Spleen (tissue), 11 donors: ENCODE data around the gene LPO. TPM values are rescaled to one million over a fixed set of nuclear protein-coding genes. Genes with fewer than 3 reads are reported as not detected.

Experiments used
- DNase-seq: peaks from one replicate; pipeline ENCODE4 v3.0.0-alpha.2; 2020
- H3K27ac ChIP-seq, 8 donors: fragments of 200-600 bp; sonication (generic) in 7 of 8; 1 replicate in 4 of 8; 2 replicates in 4 of 8; pipeline versions ENCODE4 v1.5.0 to v1.8.0; 2016 to 2021; ENCODE audit warnings: inconsistent platforms in 4 of 8, mild to moderate bottlenecking in 4 of 8, moderate library complexity in 1 of 8
- H3K27me3 ChIP-seq, 7 donors: fragments of 200-600 bp; sonication (generic) in 6 of 7; replicated peaks in 1 of 7; 1 replicate in 4 of 7; 2 replicates in 3 of 7; pipeline versions ENCODE4 v1.5.0 to v1.8.0; 2016 to 2021; ENCODE audit warnings: inconsistent platforms in 3 of 7, mild to moderate bottlenecking in 1 of 7
- H3K36me3 ChIP-seq, 6 donors: fragments of 200-600 bp; sonication (generic) in 5 of 6; 1 replicate in 4 of 6; 2 replicates in 2 of 6; pipeline versions ENCODE4 v1.5.0 to v1.8.0; 2016 to 2021; ENCODE audit warnings: inconsistent platforms in 2 of 6
- H3K4me1 ChIP-seq, 6 donors: fragments of 200-600 bp; sonication (generic) in 5 of 6; 1 replicate in 3 of 6; 2 replicates in 3 of 6; pipeline versions ENCODE4 v1.5.0 to v1.8.0; 2016 to 2021; ENCODE audit warnings: inconsistent platforms in 3 of 6
- H3K4me3 ChIP-seq, 8 donors: fragments of 200-600 bp; sonication (generic) in 7 of 8; 1 replicate in 4 of 8; 2 replicates in 4 of 8; pipeline versions ENCODE4 v1.5.0 to v1.8.0; 2016 to 2021; ENCODE audit warnings: inconsistent platforms in 4 of 8, mild to moderate bottlenecking in 4 of 8, moderate library complexity in 2 of 8
- H3K9me3 ChIP-seq, 8 donors: fragments of 200-600 bp; sonication (generic) in 7 of 8; 1 replicate in 4 of 8; 2 replicates in 4 of 8; pipeline versions ENCODE4 v1.5.0 to v1.8.0; 2016 to 2021; ENCODE audit warnings: inconsistent platforms in 4 of 8
- POLR2A ChIP-seq, 3 donors: fragments of 450-650 bp; IDR thresholded peaks; one replicate each; pipeline ENCODE4 v1.5.1; 2017; ENCODE audit warnings: antibody characterized with exemption in 3 of 3, mild to moderate bottlenecking in 1 of 3
- POLR2AphosphoS5 ChIP-seq, 3 donors: sonication (generic); formaldehyde crosslinking; IDR thresholded peaks; one replicate each; pipeline ENCODE4 v1.5.1; 2017; ENCODE audit warnings: antibody characterized with exemption in 3 of 3
- WGBS, 5 donors: extraction: QIAGEN DNeasy Blood & Tissue Kit in 3 of 5; methylation state at CpG; one replicate each; pipeline versions ENCODE4 v1.1.5 to v1.1.7; 2013 to 2018; 5-methylcytosine and 5-hydroxymethylcytosine counted together
- intact Hi-C: fragments of 100-400 bp; cut with DNase I; formaldehyde crosslinking; loops from one replicate; pipeline ENCODE4 v1.15.0; 2023; ENCODE audit warnings: low total_unique reads
- polyA plus RNA-seq, 3 donors: library from polyadenylated mRNA; stranded (reverse); fragments of 200-250 nt; gene quantifications; one replicate each; pipeline ENCODE4 v1.2.1, GENCODE V29; 2013
- total RNA-seq, 7 donors: library from RNA; depleted of rRNA in 3 of 7; stranded (reverse); fragments of >200 nt in 3 of 7; fragmentation: NEBNext Ultra II Directional in 4 of 7; extraction: Animal tissue kit (Norgen Biotek cat#: 25700) in 4 of 7; gene quantifications; one replicate each; pipeline versions ENCODE4 v1.1.0 to v1.2.1, GENCODE V29; 2016 to 2021
- TF ChIP-seq, protein P1 (sequence below), 11 experiments: fragments of 200-600 bp in 7 of 11; fragments of 450-650 bp in 4 of 11; sonication (generic) in 4 of 11; IDR thresholded peaks in 8 of 11; conservative IDR thresholded peaks in 3 of 11; 1 replicate in 7 of 11; 2 replicates in 4 of 11; pipeline versions ENCODE4 v1.4.0 to v1.8.0; 2016 to 2021; ENCODE audit warnings: antibody characterized with exemption in 11 of 11, inconsistent platforms in 4 of 11, mild to moderate bottlenecking in 1 of 11
- donor health status: healthy with polysubstance abuse.
- donor health status: DM: no; HTN: no; CAD: no; lungs with moderate emphysema.
- donor health status: DM: no; HTN: no; CAD: no.
- donor health status: Bipolar disorder and iron deficiency.
- donor health status: healthy.
- donor health status: DM: no; HTN: no; CAD: no.
- donor health status: DM: yes; HTN: yes; CAD: no.

LPO gene
- total and polyA plus RNA-seq, 10 donors, result 0.02 to 0.10 (median 0.06) TPM; not detected in 7

DNA sequence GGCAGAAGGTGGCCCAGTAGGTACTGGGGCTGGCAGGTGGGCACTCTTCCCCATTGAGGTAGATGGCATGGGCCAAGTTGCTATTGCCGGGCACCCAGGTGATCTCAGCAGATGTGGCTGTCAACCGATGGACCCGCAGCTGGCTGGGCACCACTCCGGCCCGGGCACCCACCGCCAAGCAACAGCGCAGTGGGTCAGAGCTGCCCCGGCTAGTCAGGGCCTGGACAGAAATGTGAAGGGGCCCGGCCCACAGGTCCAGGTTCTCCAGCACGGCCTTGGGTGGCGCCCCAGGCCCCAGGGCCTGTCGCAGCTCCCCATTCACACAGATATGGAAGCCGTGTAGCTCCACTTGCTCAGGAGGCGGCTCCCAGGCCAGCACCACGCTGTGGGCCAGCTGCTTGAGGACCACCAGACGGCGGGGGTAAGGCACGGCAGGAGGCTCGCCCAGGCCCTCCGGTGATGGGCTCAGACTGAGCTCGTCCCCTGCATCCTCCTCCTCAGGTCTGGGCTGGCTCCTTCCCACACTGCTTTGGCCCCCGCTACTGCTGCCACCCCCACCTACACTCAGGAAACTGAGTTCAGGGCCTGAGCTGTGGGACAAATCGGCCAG lies 73.7 kb downstream of the LPO start:
- Histone ChIP-seq H3K9me3 (no peaks in the 10 kb centered on the region), H3K36me3 (peaks cover 0 to 46% (median 0%) of the 10 kb centered on the region in 6 donors), H3K4me3 (no peak overlapping the region), H3K27ac (no peak overlapping the region), H3K27me3 (no peaks in the 10 kb centered on the region), H3K4me1 (peaks cover 0 to 17% (median under 1%) of the 10 kb centered on the region in 6 donors)
- TF ChIP-seq POLR2AphosphoS5 (IDR thresholded peaks at IDR 0.05), result no peak
- TF ChIP-seq, protein P1, sequence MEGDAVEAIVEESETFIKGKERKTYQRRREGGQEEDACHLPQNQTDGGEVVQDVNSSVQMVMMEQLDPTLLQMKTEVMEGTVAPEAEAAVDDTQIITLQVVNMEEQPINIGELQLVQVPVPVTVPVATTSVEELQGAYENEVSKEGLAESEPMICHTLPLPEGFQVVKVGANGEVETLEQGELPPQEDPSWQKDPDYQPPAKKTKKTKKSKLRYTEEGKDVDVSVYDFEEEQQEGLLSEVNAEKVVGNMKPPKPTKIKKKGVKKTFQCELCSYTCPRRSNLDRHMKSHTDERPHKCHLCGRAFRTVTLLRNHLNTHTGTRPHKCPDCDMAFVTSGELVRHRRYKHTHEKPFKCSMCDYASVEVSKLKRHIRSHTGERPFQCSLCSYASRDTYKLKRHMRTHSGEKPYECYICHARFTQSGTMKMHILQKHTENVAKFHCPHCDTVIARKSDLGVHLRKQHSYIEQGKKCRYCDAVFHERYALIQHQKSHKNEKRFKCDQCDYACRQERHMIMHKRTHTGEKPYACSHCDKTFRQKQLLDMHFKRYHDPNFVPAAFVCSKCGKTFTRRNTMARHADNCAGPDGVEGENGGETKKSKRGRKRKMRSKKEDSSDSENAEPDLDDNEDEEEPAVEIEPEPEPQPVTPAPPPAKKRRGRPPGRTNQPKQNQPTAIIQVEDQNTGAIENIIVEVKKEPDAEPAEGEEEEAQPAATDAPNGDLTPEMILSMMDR (IDR thresholded peaks at IDR 0.05 in 8 of 11, conservative IDR thresholded peaks at IDR 0.05 in 3 of 11), result no peak
- TF ChIP-seq POLR2A (IDR thresholded peaks at IDR 0.05), result no peak
- intact Hi-C loops, result loop anchor here (10.0 kb wide), 1 partner anchor 103 kb away; the partner anchor contains the start of gene RNF43
- WGBS, 5 donors, result 76 to 95% (median 91%) methylated on average over 8 to 23 of the region's 23 CpGs
- no peak for DNase-seq

DNA sequence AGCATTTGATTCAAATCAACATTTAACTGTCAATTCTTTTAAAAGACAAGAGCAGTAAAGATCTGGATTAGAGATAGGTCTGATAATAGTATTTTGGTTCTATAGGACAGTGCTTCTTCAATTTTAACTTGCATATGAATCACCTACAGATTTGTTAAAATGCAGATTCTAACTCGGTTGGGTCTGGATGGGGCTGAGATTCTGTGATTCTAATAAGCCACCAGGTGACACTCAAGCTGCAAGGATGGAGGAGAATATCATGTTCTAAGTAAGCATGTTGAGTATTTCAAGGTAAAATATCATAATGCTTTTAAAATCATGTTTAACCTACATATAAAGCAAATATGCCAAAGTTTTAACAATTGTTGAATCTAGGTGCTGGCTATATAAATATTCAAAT lies 74.4 kb downstream of the LPO start:
- DNase-seq, result no peak
- Histone ChIP-seq H3K36me3 (peaks cover 0 to 39% (median 0%) of the 10 kb centered on the region in 6 donors), H3K27me3 (no peaks in the 10 kb centered on the region), H3K4me3 (no peak overlapping the region), H3K27ac (no peak overlapping the region), H3K9me3 (no peaks in the 10 kb centered on the region), H3K4me1 (peaks cover 0 to 25% (median 7%) of the 10 kb centered on the region in 6 donors)
- WGBS, 5 donors, result 41 to 89% (median 71%) methylated on average over 1 of the region's 1 CpG
- intact Hi-C loops, result loop anchor here (10.0 kb wide), 1 partner anchor 102 kb away; the partner anchor contains the start of gene RNF43
- no peak for TF ChIP-seq POLR2AphosphoS5 (IDR thresholded peaks at IDR 0.05)
- TF ChIP-seq, protein P1 (IDR thresholded peaks at IDR 0.05 in 8 of 11, conservative IDR thresholded peaks at IDR 0.05 in 3 of 11), result no peak
- TF ChIP-seq POLR2A (IDR thresholded peaks at IDR 0.05), result no peak

DNA sequence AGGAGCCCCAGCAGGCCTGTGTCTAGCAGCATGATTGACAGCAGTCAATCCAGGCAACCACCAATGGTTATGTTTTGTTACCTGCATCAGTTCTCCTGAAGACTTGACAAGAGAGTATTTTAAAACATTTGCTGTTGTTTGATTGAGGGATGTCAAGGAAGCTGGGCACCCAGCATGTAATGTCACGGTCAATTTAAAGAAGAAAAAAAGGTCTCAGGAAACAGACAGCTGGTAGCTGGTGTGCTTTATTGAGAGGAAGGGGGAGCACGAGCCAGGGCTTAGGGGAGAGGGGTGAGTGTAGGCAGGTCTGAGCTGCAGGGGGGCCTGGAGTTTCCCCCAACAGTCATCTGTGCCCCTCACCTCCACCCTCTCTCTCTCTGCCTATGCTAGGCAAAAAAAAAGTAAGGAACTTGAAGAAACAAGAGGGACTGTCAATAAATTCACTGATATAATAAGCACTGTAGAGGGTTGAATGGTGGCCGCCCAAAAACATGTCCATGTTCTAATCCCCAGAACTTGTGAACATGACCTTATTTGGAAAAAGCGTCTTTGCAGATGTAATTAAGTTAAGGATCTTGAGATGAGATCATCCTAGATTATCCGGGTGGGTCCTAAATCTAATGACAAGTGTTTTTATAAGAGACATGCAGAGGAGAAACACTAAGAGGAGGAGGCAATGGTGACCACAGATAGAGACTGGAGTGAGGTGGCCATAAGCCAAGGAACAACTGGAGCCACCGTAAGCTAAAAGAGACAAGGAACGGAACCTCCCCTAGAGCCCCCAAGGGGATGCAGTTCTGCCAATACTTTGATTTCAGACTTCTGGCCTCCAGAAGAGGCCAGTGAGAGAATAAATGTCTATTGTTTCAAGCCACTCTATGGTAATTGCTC lies 75.7 kb downstream of the LPO start:
- 76 to 80% (median 79%) methylated on average over 7 of the region's 7 CpGs for WGBS, 5 donors
- peaks cover 0 to 29% (median 0%) of the 10 kb centered on the region in 6 donors for H3K36me3 ChIP-seq
- intact Hi-C loops, result loop anchor here (10.0 kb wide), 1 partner anchor 101 kb away; the partner anchor contains the start of gene RNF43
- peaks cover 0 to 19% (median 10%) of the 10 kb centered on the region in 6 donors for H3K4me1 ChIP-seq
- no peaks in the 10 kb centered on the region for H3K9me3 ChIP-seq
- no peak for DNase-seq
- H3K27ac ChIP-seq, result no peak overlapping the region
- no peak overlapping the region for H3K4me3 ChIP-seq
- no peak for TF ChIP-seq POLR2A (IDR thresholded peaks at IDR 0.05)
- no peak for TF ChIP-seq POLR2AphosphoS5 (IDR thresholded peaks at IDR 0.05)
- TF ChIP-seq, protein P1 (IDR thresholded peaks at IDR 0.05 in 8 of 11, conservative IDR thresholded peaks at IDR 0.05 in 3 of 11), result no peak
- H3K27me3 ChIP-seq, result no peaks in the 10 kb centered on the region

DNA sequence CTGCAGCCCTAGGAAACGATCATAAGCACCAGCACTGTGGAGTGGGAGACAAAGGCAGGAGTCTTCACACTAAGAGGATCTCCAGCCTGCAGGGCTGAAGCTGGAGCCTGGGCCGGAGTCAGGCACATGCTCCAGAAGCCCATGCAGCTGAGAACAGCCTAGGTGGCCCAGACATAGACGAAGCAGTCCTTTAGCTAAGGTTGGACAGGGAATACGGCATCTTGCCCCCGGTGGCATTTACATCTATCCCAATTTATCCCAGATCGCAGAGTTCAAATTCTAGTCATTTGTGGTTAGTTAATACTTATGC lies 76.3 kb downstream of the LPO start:
- no peaks in the 10 kb centered on the region for H3K27me3 ChIP-seq
- WGBS, 5 donors, result 86 to 95% (median 90%) methylated on average over 6 of the region's 6 CpGs
- no peak overlapping the region for H3K27ac ChIP-seq
- H3K36me3 ChIP-seq, result peaks cover 0 to 24% (median 0%) of the 10 kb centered on the region in 6 donors
- intact Hi-C loops, result loop anchor here (10.0 kb wide), 1 partner anchor 100 kb away; the partner anchor contains the start of gene RNF43
- no peak overlapping the region for H3K4me3 ChIP-seq
- TF ChIP-seq, protein P1 (IDR thresholded peaks at IDR 0.05 in 8 of 11, conservative IDR thresholded peaks at IDR 0.05 in 3 of 11), result no peak
- DNase-seq, result no peak
- H3K9me3 ChIP-seq, result no peaks in the 10 kb centered on the region
- H3K4me1 ChIP-seq, result peaks cover 0 to 19% (median 10%) of the 10 kb centered on the region in 6 donors
